Frontal cortex (tissue), 4 donors: Measurements from ENCODE around the gene MEI1. TPM values are rescaled to one million over a fixed set of nuclear protein-coding genes. Genes with fewer than 3 reads are reported as not detected.
A peak's percentile ranks its signal among the peaks of the same experiment; 100 is the strongest.

Source experiments
- DNase-seq, 2 donors: peaks; one replicate each; pipeline ENCODE4 v3.0.0; 2012; ENCODE audit warnings: low spot score in 2 of 2
- FAIRE-seq: peaks from 2 replicates; lab custom pipeline; 2012; peaks lifted over from hg19 to GRCh38; lab: Jason Lieb, UNC
- total RNA-seq: library from RNA; depleted of rRNA; stranded (reverse); fragments of >200 nt; gene quantifications from one replicate; pipeline ENCODE4 v1.2.3, GENCODE V29; 2014
- donor health status: control.
- donor health status: control.
- donor health status: control.

The MEI1 gene
- total RNA-seq, 1 donor from 2014 or later, result 0.41 TPM

DNA sequence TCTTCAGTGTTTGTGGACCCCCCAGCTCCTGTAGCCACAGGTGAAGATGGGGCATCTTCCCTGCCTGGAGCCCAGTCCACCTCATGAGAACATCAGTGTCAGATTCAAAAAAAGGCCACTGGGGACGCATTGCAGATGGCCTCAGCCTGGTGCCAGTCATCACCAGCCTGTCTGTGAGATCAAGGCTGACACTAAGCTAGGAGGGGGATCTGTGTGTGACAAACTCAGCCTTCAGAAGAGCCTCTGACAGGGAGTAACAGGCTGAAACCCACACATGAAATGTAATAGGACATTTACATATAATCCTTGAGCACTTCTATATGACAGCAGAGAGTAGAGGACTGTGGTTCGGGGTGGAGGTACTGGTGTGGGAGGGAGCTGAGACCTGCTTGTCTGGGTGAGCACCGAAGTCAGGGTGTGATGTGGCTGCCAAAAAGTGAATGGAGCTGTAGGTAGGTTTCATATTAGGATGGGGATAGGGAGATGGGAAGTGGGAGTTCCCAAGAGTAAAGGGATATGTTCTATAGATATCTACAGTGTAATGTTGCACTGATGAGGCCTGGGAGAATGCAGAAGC is 80.7 kb downstream of the MEI1 start:
- no peak for DNase-seq
- no peak for FAIRE-seq

DNA sequence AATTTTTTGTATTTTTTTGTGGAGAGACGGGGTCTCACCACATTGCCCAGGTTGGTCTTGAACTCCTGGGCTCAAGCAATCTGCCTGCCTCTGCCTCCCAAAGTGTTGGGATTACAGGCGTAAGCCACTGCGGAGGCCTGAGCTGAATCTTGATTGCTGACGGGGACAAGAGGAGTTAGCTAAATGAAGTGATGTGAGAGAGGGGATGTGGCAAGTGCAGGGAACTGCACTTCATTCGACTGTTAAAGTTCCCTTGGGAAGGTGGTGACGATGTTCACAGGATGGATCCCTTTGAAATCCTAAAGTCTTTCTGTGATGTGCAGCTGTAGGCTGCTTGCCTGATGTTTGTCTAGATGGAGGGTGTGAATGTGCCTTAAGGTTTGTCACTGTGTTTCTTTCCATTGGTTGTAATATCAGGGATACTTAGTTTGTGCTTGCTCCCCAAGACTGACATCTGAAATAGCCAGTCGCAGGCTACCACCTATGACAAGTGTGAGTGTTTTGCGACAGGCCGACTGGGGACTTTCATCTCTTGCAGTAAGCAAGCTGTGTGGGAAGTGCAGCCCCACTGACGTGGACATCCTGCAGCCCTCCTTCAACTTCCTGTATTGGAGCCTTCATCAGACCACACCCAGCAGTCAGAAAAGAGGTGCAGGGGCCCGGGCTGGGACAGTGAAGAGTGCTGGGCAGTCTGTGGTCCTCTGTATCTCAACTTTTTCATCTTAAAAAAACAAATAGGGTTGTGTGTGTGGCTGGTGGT is 81.6 kb downstream of the MEI1 start:
- DNase-seq (no peak), FAIRE-seq (no peak)

DNA sequence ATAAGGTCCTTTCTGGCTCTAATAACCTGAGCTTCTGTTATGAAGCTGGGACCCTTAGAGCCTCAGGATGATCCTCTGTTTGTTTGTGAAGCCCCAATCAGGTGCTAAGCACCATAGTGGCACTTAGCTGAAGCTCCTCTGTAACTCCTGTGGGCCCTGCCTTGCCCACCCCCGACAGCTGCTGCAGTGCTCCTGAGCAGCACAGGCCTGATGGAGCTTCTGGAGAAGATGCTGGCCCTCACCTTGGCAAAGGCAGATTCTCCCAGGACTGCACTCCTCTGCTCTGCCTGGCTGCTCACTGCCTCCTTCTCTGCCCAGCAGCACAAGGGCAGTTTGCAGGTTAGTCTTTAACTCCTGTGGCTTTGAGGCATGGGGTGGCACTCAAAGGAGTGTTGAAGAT is 82.2 kb downstream of the MEI1 start:
- FAIRE-seq (no peak), DNase-seq (no peak)

DNA sequence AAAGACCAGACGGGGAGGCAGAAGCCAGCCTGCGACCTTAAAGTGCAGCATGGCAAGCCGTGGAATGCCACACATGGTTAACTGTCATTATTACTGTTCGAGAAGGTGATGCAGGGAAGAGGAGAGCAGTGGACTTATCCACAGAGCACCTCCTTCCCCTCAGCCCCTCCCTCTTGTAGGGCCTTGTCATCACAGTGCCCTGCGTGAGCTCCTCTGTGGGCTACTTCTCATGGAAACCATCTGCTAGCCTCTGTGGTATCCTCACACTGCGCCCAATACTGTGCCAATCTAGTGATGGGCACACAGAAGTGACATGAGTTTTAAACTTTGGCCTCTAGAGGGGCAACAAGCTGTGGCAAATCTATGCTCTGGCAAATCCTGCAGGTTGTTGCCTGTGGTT is 83.0 kb downstream of the MEI1 start:
- FAIRE-seq, result no peak
- no peak for DNase-seq

DNA sequence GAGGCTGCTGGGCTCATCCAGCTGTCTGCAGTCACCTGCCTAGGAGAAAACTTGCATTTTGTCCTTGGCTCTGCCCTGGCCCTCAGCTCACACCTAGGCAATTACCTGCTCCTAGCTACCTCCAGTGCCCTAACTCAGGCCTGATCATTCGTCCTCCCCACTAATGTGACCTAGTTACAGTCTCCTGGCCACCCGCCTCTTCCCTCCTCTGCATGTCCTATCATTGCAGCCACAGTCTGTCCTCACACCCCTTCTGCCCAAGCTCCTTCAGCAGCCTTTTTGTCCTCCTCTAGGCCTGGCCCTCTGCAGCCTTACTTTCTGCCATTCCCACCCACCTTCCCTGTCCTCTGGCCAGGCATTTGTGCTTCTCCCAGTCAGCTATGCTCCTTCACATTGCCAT is 83.4 kb downstream of the MEI1 start:
- no peak for DNase-seq
- FAIRE-seq, result no peak

DNA sequence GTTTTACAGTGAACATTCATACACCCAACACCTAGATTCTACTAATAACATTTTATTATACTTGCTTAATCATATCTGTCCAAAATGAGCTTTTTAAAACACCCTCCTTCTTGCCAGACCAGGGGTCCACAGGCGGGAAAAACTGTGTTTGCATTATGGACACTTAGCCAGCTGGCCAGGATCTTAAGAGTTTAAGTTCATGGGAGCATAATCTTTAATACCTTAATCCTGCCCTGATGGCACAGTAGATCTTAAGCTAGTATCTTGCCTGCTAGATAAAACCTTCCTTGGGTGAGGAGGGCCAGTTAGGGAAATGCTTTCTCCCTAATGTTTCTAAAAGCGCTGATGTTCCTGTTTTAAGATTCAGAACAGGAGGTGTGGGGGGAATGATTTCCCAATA is 88.0 kb downstream of the MEI1 start:
- DNase-seq, result no peak

DNA sequence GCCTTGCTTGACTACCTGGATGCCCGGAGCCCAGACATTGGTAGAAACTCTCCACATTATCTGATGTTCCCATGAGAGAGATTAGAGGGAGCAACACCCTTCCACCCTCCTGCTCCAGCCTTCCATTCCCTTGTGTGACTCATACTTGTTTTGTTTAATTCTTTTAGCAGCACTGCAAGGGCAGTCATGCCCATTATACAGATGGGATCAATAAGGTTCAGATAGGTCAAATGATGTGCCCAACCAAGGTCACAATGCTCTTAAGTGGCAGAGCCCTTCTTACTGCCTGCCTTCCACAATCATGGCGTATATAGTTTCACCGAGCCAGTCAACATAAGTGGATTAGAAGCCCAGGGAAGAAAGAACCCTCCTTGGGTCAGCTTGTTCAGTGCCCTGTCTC is 94.6 kb downstream of the MEI1 start:
- DNase-seq, result no peak
- FAIRE-seq, result no peak

More for the DNA sequence above, 88.0 kb downstream of the MEI1 start:
- FAIRE-seq, result no peak

DNA sequence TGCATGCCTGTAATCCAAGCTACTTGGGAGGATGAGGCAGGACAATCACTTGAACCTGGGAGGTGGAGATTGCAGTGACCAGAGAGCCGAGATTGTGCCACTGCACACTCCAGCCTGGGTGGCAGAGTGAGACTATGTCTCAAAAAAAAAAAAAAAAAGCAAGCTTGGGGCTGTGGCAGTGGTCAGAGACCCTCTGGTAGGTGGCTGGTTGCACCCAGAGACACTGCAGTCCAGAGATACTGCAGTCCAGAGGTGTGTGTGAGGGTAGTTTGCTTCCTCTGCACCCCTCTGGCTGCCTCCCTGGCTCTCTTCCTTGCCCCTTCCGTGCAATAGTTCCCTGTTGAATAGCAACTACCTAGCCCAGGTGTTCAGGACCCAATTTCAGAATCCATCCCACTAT is 99.4 kb downstream of the MEI1 start:
- no peak for FAIRE-seq

DNA sequence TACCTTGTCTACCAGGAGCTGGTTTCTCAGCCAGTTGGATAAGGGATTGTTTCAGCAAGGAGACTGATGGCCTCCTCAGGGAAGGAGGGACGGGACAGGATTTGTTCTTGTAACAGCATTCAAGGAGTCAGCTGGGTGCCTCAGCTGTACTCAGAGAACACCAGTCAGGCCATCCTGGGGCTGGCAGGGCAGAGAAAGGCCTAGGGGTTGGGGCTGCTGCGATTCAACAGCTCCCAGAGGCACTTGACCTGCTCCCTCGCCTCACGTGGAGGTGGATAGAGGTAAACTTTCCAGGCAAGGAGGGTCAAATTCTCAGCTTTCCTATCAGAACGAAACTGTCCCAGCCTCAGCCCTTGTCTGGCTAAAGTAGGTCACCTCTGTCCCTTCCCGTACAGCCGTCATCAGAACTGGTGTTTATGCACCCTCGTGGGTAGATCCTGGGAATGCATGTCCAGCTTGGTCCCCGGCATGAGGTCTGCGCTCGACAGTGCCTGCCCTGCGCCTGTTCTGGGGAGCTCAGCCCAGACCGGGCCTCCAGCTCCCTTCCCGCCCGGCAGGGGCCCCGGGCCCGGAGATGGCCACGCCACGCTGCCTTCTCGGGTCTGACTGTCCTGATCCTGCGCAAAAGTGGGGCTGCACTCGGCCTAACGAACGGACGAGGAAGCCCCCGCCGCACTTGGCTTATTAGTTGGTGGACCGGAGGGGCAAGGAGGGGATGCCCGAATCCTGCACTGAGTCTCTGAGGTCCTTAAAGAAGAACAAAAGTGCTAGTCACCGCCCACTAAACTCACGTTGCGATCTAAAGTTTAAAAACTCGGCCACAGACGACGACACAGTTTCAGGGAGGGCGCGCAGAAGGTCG is 100.4 kb downstream of the MEI1 start:
- FAIRE-seq (no peak), DNase-seq (peak; percentile 47 to 65)

More for the DNA sequence above, 99.4 kb downstream of the MEI1 start:
- DNase-seq, result no peak

DNA sequence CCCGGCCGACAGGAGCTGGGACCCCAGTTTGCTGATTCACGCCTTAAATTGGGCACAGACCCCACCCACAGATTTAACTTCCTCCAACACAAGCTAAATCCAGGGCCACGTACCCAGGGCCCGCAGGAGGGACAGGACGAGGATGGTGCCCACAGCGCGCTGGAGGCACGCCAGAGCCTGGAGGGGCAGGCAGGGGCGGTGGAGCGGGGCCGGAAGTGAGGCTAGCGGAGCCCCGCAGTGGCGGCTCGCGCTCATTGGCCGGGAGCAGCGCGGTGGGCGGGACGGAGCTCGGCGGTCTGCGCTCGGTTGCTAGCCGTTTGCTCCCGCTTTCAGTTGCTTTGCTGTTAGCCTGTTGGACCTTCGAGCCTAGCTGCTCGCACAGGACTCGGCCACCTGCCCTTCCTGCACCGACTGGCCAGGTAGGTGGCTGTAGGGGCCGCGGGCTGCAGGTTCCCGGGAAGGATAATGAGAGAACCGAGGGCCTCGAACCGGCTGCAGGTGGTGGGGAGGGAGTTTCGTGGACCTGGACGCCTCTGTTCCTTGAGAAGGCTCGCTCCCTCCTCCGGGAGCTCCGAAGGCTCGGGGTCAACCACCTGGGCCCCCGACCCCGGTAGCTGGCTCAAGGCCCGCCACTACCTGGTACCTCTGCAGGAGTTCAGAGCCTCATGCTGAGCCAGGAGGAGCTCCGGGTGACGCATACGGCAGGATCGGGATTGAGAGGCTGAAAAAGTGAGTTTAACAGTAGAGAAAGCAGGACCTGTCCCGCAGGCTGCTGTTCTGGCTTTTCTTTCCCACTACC is 101.2 kb downstream of the MEI1 start, which contains the start of gene CCDC134:
TSS of gene CCDC134 (plus strand) at position 332 of the 799 bp plus-strand sequence. CDS start 8,212 bp downstream, outside the sequence.
- DNase-seq, result peak; percentile 87 to 97
- no peak for FAIRE-seq

DNA sequence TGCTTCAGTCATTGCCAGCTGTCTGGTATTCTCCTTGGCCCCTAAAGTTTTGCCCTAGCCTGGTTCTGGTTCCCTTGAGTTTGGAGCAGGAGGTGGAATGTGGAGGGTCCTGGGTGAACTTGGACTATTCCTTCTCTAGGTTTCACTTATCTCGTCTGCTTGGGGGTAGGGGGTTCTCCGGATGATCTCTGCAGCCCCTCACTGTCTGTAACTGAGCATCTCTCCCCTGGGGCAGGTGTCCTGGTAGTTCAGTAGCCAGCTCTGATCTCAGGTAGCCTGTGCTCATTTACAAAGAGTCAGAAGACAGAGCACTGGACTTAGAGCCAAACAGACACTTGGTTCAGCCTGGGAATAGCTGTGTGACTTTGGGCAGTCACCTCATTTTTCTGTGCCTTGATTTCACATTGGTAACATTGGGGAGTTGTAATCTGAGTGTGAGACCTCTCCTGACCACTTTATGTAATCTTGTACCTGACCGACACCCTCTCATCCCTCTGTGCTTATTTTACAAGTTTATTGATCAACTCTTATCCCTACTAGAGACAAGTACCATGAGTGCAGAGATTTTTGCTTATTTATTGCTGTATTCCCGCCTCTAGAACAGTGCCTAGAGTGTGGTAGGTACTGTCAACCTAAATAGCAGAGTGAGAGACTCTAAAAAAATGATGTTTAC is 102.0 kb downstream of the MEI1 start:
- FAIRE-seq, result no peak
- peak in 1 of 2 donors; percentile 12 for DNase-seq

DNA sequence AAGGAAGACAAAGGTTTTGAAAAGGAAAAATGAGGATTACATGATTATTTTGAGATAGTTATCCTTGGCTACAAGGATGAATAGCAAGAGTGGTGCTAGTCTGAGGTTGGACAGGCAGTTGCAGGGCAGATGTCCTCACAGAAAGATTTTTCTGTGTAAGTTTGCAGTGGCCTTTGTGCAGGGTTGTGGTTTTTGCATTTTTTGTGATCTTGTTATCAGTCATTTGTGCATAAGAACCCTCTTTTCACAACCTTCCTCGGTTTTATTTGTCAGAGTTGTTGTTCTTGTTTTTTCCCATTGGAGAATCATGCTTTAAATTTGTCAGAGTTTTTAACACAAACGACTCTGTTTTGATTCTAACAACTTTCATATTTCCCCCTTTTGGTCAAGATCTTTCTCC is 102.6 kb downstream of the MEI1 start:
- FAIRE-seq, result no peak
- DNase-seq, result no peak

DNA sequence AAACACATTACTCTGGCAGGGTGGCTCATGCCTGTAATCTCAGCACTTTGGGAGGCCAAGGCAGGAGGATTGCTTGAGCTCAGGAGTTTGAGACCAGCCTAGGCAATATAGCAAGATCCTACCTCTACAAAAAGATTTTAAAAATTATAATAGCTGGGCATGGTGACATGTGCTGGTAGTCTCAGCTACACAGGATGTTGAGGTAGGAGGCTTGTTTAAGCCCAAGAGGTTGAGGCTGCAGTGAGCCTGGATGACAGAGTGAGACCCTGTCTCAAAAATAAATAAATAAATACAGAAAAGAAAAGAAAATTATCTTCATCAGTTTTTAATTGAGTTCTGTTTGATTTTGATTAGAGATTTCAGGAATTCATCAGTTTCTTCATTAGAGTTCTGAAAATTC is 106.3 kb downstream of the MEI1 start:
- DNase-seq, result no peak
- no peak for FAIRE-seq

DNA sequence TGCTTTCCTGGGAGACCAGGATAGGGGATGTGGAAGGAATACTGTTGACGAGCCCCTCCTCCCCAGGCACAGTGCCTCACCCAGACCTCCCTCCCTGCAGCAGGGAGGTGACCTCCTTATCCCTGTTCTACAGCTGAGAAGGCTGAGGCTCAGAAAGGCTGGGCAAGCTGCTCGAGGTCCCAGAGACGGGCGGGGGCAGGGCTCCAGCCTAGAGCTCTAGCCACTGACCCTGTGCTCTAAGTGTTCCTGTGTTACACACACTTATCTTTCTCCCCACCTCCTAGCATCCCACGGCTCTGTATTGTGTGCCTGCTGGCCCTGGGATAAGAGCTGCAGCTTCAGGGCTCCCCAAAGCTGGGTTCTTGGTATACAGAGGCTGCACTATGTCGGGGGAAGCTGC is 109.1 kb downstream of the MEI1 start:
- no peak for DNase-seq
- FAIRE-seq, result no peak

DNA sequence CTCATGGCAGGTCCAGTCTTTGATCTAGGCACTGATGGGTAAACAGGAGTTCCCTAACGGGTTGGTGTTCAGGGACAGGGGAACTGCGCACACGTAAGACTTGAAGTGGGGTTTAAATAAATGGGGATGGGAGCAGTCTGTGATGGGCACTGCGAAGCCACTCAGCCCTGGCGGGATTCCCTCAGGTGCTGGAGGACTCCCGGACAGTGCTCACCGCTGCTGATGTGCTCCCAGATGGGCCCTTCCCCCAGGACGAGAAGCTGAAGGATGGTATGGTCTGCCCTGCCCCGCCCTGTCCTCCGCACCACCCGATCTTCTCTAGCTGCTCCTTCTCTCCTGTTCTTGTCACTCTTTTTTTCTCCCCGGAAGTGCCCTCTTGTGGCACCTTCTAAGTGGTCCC is 110.7 kb downstream of the MEI1 start:
- FAIRE-seq, result no peak

DNA sequence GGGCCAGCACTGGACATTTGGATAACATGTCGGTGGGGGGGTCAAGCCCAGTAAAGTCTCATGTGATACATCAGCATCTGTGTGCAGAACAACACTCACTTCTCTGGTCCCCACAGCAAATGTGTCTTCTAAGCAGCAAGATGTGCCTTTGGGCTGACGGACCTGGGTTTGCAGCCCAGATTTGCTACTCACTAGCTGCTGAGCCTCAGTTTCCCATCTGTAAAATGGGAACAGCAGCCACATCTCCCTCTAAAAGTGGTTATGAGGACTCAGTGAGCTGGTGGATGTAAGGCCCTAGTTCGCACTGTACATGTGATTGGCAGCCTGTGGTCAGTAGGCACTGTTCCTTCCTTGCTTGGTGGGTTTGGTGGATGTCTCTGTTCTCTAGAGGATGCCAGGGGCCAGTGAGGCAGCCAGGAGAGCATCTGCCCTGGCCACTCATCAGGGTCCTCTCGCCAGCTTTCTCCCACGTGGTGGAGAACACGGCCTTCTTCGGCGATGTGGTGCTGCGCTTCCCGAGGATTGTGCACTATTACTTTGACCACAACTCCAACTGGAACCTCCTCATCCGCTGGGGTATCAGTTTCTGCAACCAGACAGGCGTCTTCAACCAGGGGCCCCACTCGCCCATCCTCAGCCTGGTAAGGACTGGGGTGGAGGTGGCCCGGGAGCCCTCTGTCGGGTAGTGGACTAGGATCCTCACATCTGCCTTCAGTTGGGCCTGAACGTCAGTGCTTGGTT is 113.7 kb downstream of the MEI1 start:
- DNase-seq (no peak), FAIRE-seq (no peak)

More for the DNA sequence above, 110.7 kb downstream of the MEI1 start:
- no peak for DNase-seq

DNA sequence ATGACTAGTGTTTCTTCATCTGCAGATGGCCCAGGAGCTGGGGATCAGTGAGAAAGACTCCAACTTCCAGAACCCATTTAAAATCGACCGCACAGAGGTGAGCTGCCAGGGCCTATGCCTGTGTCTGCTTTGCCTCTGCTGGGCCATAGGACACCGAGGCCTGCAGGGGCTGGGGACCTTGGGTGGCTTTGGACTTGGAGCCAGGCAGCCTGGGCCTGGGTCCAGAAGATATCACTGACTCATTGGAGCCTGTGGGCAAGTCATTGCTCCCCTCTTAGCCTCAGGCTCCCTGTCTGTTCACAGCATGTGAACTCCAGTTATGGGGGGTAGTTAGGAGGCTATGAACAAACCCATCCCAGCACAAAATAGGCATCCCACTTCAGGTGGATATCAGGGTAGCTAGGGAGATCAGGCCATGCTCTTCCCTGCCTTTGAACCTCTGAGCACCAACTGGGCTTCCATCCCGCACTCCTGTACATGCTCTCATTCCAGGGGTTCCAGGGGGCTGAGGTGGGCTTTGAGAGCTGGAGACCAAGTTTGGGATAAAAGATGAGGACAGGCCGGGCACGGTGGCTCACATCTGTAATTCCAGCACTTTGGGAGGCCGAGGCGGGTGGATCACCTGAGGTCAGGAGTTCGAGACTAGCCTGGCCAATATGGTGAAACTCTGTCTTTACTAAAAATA is 114.6 kb downstream of the MEI1 start:
- FAIRE-seq, result no peak
- DNase-seq, result no peak

DNA sequence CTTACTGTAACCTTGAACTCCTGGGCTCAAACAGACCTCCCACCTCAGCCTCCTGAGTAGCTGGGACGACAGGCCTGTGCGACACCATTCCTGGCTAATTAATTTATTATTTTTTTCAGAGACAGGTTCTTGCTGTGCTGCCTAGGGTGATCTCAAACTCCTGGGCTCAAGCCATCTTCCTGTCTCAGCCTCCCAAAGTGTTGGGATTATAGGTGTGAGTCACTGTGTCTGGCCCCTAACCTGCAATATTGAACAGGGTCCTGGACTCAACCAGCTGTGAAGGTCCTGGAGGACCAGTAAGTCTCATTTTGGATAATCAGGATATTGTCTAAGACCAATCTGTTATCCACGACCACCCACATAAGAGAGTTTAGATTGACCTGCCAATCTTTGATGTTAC is 116.4 kb downstream of the MEI1 start:
- FAIRE-seq (no peak), DNase-seq (no peak)
